ENCODE results near the gene RPS16.

Gene RPS16

GRCh38 chr19:39384839-39385568 lies 50.7 kb downstream of the RPS16 start:
- no peak for DNase-seq
